ENCODE data around the gene NUCKS1.

- TF ChIP-seq CTCF (conservative IDR thresholded peaks at IDR 0.05; ENCODE audit: low read depth, low read length) (no peak), FOS (IDR thresholded peaks at IDR 0.05; ENCODE audit: low read depth, low read length) (no peak), RAD21 (IDR thresholded peaks at IDR 0.05; ENCODE audit: low read length) (no peak), POLR2A (IDR thresholded peaks at IDR 0.05; ENCODE audit: low read depth, low read length) (no peak), USF2 (IDR thresholded peaks at IDR 0.05; ENCODE audit: low read depth, low read length) (no peak), RCOR1 (IDR thresholded peaks at IDR 0.05; ENCODE audit: insufficient replicate concordance, low read length) (no peak), SMC3 (IDR thresholded peaks at IDR 0.05; ENCODE audit: low read depth, low read length) (no peak), RFX5 (IDR thresholded peaks at IDR 0.05; ENCODE audit: low read depth, low read length) (no peak), MAFK (IDR thresholded peaks at IDR 0.05; ENCODE audit: low read depth, low read length) (peak; percentile 88), CEBPB (IDR thresholded peaks at IDR 0.05; ENCODE audit: low read depth, low read length) (no peak), MXI1 (IDR thresholded peaks at IDR 0.05; ENCODE audit: borderline replicate concordance, low read depth, low read length) (no peak)
Observed at GRCh38 chr1:205678286-205679111, 71.5 kb downstream of the NUCKS1 start.

All from IMR-90 (cell line).